KMS-11 (cell line): Measurements from ENCODE around the gene KAZALD1.

ENCODE experiments used
- H2AFZ ChIP-seq: fragments of 200-600 bp; sonication (generic); 2 replicates; pipeline ENCODE4 v1.6.1; 2016; ENCODE audit warnings: antibody characterized with exemption, mixed run types, low read depth
- H3K27ac ChIP-seq: fragments of 200-600 bp; sonication (generic); 2 replicates; pipeline ENCODE4 v1.6.1; 2016; ENCODE audit warnings: mild to moderate bottlenecking, mixed run types
- H3K27me3 ChIP-seq: fragments of 200-600 bp; sonication (generic); 2 replicates; pipeline ENCODE4 v1.6.1; 2017; ENCODE audit warnings: mild to moderate bottlenecking, low read depth, mixed run types, moderate library complexity; ENCODE audit not compliant: insufficient read depth
- H3K36me3 ChIP-seq: fragments of 200-600 bp; sonication (generic); 2 replicates; pipeline ENCODE4 v1.6.1; 2017; ENCODE audit warnings: mild to moderate bottlenecking, mixed run types; ENCODE audit not compliant: insufficient read depth
- H3K4me1 ChIP-seq: fragments of 200-600 bp; sonication (generic); 2 replicates; pipeline ENCODE4 v1.6.1; 2016; ENCODE audit warnings: mild to moderate bottlenecking, low read depth, mixed run types; ENCODE audit not compliant: poor library complexity, severe bottlenecking
- H3K4me2 ChIP-seq: fragments of 200-600 bp; sonication (generic); 2 replicates; pipeline ENCODE4 v1.7.0; 2016; ENCODE audit warnings: mild to moderate bottlenecking, mixed run types
- H3K4me3 ChIP-seq: fragments of 200-600 bp; sonication (generic); IDR thresholded peaks from 2 replicates; pipeline ENCODE4 v1.6.1; 2017; ENCODE audit warnings: low read depth, low read length, mixed read lengths; ENCODE audit not compliant: insufficient read depth
- H3K79me2 ChIP-seq: fragments of 200-600 bp; sonication (generic); 2 replicates; pipeline ENCODE4 v1.6.1; 2016; ENCODE audit warnings: low read depth, mixed run types; ENCODE audit not compliant: insufficient read depth
- H3K9ac ChIP-seq: fragments of 200-600 bp; sonication (generic); 2 replicates; pipeline ENCODE4 v1.6.1; 2016; ENCODE audit warnings: mild to moderate bottlenecking, mixed run types
- H4K20me1 ChIP-seq: fragments of 200-600 bp; sonication (generic); 2 replicates; pipeline ENCODE4 v1.6.1; 2016; ENCODE audit warnings: mild to moderate bottlenecking, mixed run types; ENCODE audit not compliant: insufficient read depth
- TF ChIP-seq, protein P1 (sequence below): fragments of 200-600 bp; sonication (generic); conservative IDR thresholded peaks from 2 replicates; pipeline ENCODE4 v1.6.1; 2017; ENCODE audit warnings: low read depth, mild to moderate bottlenecking, antibody characterized with exemption, low read length, moderate library complexity, mixed read lengths

The KAZALD1 gene

DNA sequence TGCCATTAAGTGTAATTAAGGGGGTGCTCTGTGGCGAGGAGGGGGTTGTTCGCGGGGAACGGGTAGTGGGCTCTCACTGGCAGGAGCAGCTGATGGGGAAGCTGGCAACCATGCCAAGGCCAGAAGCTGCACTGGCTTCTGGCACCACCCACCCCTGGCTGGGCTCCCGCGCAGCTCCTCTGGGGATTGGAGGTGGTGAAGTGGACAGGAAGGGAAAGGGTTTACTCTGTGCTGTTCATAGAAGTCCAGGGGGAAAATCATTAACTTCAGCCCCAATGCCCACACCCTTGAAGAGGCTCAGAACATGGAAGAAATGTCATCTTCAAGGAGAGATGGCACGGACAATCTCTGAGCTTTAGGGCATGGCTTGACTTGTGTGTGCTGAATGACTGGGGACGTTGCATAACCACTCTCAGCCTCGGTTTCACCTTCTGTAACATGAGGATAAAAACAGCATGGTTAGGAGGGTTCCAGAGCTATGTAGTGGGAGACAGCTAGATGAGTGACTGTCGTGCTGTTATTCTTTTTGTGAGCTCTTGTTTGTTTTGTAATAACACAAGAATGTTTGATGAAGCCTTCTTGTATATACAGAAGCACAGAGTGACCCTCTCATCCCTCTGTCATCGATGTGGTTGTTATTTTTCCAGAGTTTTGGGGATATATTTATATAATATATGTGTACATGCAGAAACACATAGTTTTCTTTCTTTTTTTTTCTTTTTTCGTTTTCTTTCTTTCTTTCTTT, 29.9 kb downstream of the KAZALD1 start:
- Histone ChIP-seq H2AFZ (no peak overlapping the region), H3K4me1 (peaks cover 3% of the 10 kb centered on the region), H3K9ac (no peak overlapping the region), H3K4me2 (no peak overlapping the region), H3K4me3 (no peak overlapping the region), H3K27me3 (peaks cover 64% of the 10 kb centered on the region), H4K20me1 (no peaks in the 10 kb centered on the region), H3K36me3 (no peaks in the 10 kb centered on the region), H3K79me2 (no peaks in the 10 kb centered on the region), H3K27ac (no peak overlapping the region)
- TF ChIP-seq, protein P1, sequence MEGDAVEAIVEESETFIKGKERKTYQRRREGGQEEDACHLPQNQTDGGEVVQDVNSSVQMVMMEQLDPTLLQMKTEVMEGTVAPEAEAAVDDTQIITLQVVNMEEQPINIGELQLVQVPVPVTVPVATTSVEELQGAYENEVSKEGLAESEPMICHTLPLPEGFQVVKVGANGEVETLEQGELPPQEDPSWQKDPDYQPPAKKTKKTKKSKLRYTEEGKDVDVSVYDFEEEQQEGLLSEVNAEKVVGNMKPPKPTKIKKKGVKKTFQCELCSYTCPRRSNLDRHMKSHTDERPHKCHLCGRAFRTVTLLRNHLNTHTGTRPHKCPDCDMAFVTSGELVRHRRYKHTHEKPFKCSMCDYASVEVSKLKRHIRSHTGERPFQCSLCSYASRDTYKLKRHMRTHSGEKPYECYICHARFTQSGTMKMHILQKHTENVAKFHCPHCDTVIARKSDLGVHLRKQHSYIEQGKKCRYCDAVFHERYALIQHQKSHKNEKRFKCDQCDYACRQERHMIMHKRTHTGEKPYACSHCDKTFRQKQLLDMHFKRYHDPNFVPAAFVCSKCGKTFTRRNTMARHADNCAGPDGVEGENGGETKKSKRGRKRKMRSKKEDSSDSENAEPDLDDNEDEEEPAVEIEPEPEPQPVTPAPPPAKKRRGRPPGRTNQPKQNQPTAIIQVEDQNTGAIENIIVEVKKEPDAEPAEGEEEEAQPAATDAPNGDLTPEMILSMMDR = no peak

DNA sequence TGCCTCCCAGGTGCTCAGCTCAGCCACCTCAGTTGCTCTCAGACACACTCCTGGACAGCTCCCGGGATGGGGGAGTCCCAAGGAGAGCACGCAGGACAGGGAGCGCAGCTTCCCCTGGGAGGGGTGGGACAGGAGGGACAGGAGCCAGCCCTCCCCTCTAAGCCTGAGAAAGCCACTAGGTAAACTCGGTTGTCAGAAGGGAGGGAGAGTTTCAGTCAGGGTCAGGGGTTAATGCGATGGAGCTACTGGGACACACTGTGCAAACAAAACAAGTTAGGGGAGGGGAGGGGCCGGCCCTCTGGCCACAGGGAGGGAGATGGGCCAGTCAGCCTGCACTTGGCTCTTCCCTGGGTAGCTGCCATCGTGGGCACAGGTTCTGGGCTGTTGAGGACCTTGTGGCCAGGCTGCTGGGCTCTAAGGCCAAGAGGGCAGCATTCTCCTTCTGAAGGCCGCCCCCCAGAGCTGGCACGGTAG, 31.1 kb downstream of the KAZALD1 start:
- H4K20me1 ChIP-seq = no peaks in the 10 kb centered on the region
- H3K4me1 ChIP-seq = peaks cover 3% of the 10 kb centered on the region
- H3K9ac ChIP-seq = no peak overlapping the region
- TF ChIP-seq, protein P1 = no peak
- H3K4me3 ChIP-seq = no peak overlapping the region
- H3K4me2 ChIP-seq = no peak overlapping the region
- no peaks in the 10 kb centered on the region for H3K36me3 ChIP-seq
- peaks cover 53% of the 10 kb centered on the region for H3K27me3 ChIP-seq
- H3K27ac ChIP-seq = no peak overlapping the region
- H2AFZ ChIP-seq = no peak overlapping the region
- no peaks in the 10 kb centered on the region for H3K79me2 ChIP-seq

DNA sequence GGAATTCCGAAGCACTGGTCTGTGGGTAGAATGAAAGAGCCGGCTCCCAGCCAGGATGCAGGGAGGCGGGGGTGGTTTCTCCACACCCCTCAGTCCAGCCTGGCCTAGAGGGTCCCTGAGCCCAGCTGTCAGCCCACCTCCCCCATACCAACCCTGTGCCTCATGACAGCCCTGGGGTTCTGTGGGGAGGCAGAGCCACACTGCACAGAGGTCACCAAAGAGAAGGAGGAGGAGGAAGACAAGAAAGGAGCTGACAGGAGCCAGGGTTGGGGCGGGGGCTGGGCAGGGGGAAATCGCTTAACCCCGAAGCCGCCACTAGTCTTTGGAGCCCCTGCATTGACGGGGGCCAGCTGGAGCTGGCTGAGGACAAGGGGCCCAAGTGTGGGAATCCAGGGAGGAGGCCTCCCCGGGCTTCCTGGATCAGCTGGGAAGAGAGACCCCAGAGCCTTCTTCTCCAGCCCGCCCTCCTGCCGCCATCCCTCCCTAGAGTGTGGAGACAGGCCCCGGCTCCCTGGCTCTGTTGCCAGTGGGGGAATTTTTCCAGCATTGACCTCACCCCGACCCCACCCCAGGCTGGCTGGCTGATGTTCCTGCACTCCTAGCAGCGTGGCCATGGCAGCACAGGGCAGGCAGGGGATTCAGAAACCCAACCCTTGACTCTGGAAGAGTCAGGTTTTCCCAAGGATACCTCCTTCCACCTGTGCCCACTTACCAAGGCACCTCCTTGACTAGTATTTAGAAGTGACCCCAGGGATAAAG, 32.5 kb downstream of the KAZALD1 start:
- H2AFZ ChIP-seq = no peak overlapping the region
- H3K27me3 ChIP-seq = peaks cover 47% of the 10 kb centered on the region
- H3K9ac ChIP-seq = no peak overlapping the region
- H3K4me3 ChIP-seq = no peak overlapping the region
- H3K27ac ChIP-seq = no peak overlapping the region
- peaks cover 3% of the 10 kb centered on the region for H3K4me1 ChIP-seq
- TF ChIP-seq, protein P1 = no peak
- no peaks in the 10 kb centered on the region for H4K20me1 ChIP-seq
- H3K36me3 ChIP-seq = no peaks in the 10 kb centered on the region
- no peaks in the 10 kb centered on the region for H3K79me2 ChIP-seq
- no peak overlapping the region for H3K4me2 ChIP-seq

DNA sequence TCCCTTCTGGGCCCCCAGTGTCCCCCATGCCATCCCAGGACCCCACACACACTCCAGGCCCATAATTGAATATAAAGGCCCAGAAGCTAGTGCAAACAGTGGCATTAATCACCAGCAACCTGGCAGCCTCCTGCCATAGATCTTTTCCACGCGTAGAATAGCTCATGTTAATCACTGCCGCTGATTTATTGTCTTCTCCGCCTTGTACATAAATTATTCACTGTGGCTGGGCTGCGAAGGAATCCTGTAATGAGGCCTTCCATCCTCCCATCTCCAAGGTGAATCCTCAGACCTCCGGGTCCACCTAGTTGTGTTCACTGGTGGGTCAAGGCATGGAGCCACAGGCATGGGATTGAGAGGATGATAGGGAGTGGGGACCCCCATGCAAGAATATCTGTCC, 33.2 kb downstream of the KAZALD1 start:
- no peaks in the 10 kb centered on the region for H3K79me2 ChIP-seq
- TF ChIP-seq, protein P1 = no peak
- no peaks in the 10 kb centered on the region for H4K20me1 ChIP-seq
- H3K27ac ChIP-seq = no peak overlapping the region
- H2AFZ ChIP-seq = peak overlapping the region; percentile 23; the same call in 1 of the 2 replicates
- H3K27me3 ChIP-seq = peaks cover 49% of the 10 kb centered on the region
- H3K4me1 ChIP-seq = peaks cover 3% of the 10 kb centered on the region
- no peak overlapping the region for H3K4me3 ChIP-seq
- H3K4me2 ChIP-seq = no peak overlapping the region
- H3K9ac ChIP-seq = no peak overlapping the region
- no peaks in the 10 kb centered on the region for H3K36me3 ChIP-seq
